ENCODE results near the gene PPP3CA.

PPP3CA gene

DNA sequence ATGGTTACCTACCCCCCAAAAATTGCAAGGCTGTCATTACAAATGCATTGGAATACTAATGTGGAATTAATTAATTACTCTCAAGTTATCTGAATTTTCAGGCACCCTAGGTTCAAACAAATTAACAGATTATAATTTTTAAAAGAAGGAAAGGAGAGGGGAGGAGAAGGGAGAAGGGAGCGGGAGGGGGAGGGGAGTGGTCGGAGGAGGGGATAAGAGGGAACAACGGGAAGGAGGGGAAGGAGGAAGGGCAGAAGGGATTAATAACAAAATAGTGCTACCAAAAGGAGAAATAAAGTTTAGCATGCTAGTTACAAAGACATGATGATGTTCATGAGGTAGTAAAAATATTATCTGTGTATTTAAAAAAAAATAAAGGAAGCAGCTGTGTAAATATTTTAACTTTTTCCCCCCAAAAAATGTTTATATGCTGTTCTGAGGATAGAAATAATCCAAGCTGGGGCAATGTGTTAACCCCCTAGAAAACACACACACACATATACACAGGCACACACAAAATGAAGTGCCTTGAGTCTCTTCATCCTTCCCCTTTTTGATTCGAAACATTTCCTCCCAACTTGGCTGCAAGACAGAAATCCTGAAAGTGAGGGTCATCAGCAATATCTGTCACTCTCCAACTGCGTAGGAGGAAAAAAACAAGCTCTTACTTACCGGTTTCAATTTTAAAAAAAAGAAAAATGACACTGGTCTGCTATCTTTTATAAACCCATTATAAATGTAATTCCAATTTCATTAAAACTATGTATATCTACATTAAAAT lies 58.8 kb downstream of the PPP3CA start:
- DNase-seq (ENCODE audit: low read depth), result no peak

DNA sequence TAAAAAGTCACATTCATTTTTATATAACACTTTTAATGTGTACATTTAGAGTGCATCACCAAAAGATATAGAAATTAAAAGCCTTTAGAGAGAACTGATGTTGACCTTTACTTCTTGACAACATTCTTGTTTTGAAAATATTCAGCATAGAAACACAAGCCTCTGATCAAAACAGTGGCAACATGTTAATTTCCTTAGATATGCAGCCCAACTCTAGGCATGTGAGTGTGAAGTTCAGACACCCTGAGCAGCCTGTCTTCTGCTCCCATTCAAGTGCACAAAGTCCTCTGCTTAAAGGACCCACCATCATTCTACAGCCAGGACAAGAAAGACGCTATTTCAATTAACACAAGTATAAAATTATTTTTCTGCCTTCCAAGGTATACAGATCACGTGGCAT lies 60.0 kb downstream of the PPP3CA start:
- no peak for DNase-seq (ENCODE audit: low read depth)

DNA sequence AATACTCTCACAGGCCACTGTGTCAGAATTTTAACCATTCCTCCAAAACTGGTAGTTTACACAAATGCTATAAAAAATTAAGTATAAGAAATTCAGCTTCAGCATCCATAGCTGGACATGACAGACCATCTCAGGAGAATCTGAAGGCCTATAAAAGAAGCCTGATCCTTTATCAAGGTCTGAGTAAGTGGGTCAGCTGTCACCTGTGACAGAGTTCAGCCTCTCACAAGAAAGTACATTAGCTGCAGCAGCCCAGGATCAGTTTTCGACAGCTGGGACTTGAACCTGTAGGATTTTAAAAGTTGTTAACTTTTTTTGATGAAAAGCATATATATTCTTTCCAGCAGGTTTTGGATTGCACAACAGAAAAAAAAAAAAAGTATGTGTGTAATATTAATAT lies 60.7 kb downstream of the PPP3CA start:
- DNase-seq (ENCODE audit: low read depth), result no peak

DNA sequence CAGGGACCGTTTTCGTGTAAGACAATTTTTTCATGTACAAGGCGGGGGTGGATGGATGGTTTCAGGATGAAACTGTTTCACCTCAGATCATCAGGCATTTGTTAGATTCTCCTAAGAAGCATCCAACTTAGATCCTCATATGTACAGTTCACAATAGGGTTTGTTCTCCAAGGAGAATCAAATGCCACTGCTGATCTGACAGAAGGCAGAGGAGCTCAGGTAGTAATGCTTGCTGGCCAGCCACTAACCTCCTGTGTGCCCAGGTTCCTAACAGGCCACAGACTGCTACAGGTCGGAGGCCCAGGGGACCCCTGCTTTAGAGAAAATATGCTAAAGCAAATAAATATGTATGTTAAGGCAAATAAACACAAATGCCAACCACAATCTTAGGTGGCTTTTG lies 61.3 kb downstream of the PPP3CA start:
- DNase-seq (ENCODE audit: low read depth), result no peak

DNA sequence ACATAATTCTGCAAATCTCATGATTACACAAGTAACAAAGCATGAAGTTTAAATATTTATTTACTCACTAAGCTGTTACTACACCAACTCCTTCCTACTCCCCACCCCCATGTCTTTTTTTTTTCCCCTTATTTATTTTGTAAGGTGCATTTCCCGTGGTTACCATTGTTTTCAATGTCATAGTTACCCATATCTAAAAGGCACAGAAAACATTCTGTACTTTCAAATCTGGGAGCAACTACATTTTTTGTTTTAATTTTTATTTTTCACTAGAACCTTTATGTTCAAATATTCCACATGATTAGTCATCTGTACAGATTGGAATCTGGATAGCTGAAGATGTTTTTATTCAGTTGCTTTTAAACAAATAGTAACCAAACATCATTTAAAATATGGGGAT lies 62.8 kb downstream of the PPP3CA start:
- peak; percentile 48 for DNase-seq (ENCODE audit: low read depth)

DNA sequence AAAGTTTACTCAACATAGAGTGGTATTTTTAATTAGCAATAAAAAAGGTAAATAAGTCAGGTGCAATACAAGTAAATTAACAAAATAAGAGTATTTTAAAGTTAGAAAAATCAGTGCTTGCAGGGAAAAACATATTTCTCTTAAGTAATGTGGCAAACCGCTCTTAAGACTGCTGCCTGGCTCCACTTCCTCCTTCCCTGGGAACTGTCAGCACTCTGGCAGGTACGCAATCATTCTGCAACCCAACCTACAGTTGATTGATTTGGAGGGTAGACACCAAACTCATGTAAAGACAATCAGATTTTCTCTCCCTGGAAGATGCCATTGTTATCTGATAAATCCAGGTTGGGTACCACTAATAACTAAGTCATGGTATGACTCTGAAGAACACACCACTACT lies 63.9 kb downstream of the PPP3CA start:
- DNase-seq (ENCODE audit: low read depth), result no peak

DNA sequence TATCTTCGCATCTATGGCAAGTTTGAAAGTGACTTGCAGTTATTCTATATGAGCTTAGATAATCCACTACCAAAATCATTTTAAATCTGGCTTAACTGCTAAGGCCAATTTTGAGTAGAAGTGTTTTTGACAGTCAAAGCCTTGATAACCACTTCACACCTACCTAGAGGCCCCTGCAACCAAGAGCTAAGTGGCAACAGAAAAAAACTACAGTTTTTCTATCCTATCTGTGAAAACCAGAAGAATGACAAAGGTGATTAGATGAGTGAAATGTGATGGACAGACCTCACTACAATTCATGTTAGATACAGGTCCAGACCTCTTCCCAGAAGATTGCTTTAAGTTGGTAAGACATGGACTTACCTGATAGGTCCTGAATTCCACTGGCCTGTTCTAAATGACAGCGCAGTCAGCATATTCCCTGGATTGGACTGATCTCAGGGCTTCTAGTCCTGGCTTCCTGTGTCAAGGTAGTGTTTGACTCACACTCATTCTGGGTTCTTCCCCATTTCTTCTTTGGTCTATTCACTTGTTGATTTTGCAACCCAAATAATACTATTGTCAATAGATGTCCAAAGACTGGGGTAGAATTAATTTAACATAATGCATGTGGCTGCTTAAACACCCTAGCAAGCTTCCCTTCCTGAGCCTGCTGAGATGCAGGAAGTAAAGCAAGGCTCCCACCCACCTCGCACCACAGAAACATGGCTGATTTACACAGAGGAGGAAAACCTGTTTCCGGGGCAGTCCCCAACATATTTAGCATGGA lies 65.1 kb downstream of the PPP3CA start:
- DNase-seq (ENCODE audit: low read depth), result no peak

DNA sequence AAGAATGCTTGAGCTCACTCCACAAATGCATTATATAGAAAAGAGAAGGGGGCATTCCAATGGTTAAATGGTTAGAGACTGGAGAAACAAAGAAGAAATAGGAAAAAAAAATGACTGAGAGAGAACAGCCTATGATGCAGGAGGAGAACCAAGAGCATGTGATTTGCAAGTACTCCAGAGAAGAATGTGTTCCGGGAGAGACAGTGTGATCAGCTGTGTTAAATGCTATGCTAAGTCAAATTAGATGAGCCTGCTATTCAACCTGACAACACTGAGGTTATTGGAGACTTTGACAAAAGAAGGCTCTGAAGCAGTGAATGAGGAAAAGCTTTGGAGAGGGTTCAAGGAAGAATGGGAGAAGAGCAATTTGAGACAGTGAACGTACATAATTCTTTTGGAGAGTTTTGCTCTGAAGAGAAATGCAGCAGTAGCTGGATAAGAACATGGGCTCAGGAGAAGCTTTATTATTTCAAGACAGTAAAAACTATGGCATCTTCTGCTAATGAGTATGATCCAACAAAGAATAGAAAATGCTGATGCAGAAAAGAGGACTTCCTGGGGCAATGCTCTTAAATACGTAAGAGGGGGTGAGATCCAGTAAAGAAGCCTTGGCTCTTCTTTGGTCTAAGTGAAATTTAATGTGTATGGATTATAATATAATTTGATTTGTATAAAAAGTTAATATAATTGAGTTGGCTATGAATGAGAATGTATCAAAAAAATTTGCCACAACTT lies 66.3 kb downstream of the PPP3CA start:
- DNase-seq (ENCODE audit: low read depth), result no peak

DNA sequence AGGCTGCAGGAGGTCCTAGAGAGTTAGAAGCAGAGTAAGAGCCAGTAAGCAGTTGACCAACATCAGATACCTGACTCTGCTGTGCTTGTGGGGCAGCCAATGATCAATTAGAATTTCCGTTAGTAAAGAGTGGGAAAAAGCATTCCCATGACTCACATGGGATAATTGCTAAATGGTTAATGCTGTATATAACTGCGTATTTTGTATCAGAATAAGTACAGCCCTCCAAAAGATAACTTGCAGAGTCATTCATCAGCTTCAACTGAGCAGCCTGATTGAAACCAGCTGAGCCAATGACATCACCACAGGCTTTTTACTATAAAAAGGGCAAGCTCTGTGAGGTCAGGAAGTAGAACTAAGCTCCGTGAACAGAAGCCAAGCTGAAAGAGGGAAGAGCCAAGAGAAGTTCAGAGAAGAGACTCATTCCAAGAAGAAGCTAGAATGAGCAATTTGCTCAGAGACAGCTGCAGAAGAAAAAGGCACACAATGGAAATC lies 67.9 kb downstream of the PPP3CA start:
- peak; percentile 98 for DNase-seq (ENCODE audit: low read depth)

DNA sequence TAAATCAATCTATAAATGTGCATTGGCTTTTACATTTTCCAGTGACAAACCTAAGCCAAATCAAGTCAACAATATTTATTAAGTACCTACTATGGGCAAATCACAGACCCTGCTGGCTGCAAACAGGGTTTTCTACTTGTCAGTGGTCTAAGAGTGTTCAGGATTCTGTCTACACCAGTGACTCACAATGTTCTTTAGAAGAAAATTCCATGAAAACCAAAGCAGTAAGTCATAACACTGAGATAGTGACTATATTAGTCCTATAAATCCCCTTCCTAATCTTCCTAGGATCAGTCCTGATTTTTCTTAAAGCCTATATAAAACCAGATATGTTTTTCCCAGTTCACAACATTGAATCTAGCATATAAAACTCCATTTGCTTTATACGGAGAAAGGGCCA lies 69.7 kb downstream of the PPP3CA start:
- peak; percentile 13 for DNase-seq (ENCODE audit: low read depth)

DNA sequence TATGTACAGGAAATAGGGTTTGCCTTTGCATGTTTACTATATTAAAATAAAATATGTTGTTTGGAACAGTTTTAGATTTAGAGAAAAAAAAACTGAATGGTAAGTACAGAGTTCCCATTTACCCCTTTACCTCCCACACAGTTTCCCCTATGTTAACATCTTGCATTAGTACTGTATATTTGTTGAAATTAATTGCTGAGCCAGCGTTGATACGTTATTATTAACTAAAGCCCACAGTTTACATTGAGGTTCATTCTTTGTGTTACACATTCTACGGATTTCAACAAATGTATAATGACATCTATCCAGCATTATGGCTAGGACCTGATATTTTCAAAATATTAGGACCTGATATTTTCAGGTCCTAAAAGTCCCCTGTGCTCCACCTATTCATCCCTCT lies 70.7 kb downstream of the PPP3CA start:
- DNase-seq (ENCODE audit: low read depth), result no peak

DNA sequence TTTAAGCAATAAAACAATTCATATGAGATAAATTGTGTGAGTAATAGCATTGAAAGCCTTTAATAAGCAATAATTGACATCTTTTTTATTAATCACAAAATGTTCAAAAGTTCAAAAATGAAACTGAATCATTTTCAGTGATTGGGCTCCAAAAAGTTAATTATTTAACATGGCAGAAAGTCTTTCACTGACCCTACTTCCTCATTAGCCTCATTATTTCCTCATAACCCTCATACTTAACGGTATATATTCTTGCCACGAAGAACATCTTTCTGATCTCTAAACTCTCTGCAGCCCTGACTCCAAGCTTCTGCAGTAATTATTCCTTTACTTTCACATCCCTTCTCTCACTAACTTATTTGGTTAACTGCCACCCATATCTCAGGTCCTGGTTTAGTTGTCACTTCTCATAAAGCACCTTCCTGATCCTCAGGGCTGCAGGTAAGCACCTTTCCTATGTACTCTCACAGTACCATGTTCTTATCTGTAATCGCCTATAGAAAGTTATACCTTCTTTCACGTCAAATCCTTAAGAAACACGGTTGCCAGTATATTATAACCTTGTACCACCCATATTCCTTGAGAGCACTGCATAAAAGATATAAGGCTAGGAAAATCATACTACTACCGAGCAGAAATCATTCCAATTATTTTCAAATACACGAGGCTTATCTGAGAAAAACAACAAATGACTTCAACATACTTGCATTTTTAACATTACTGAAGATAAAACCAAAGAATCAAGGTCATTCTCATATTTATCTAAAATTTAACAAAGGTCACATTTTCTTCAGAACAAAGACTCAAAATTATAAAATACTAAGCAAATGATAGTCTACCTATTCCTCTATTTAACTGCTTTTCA lies 72.2 kb downstream of the PPP3CA start:
- DNase-seq (ENCODE audit: low read depth), result no peak

DNA sequence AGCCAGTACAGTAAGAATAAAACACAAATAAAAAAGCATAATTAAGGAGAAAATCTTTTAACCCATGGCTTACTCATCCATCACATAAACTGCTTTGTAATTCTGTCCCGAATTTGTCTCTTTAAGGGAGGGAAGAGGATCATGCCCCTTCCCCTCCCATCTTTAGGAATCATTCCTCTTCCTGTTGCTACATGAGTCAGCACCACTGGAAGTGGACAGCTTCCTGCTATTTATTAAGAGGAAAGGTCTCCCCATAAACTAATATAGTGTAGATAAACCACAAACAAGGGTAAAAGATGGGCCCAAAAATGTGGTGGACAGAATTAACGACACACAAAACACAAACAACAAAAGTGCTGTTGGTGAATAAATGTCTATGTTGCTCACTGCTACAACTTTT lies 75.8 kb downstream of the PPP3CA start:
- DNase-seq (ENCODE audit: low read depth), result no peak

DNA sequence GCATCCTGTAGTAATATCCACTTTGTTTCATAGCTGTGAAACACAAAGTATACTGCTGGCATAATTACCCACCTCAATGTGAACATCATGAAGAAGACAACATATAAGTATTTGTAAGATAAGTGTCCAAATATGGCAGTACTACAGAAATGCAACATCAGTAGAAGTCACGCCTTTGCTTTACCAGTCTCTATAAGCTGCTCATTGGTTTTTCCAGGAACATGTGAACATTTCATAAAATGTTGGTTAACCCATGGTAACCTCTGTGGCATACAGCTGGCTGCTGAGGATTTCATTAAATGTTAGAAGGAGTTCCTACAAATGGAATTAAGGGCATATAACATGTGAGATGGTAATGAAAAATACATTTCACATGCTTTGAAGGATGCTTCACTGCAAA lies 77.6 kb downstream of the PPP3CA start:
- DNase-seq (ENCODE audit: low read depth), result no peak

DNA sequence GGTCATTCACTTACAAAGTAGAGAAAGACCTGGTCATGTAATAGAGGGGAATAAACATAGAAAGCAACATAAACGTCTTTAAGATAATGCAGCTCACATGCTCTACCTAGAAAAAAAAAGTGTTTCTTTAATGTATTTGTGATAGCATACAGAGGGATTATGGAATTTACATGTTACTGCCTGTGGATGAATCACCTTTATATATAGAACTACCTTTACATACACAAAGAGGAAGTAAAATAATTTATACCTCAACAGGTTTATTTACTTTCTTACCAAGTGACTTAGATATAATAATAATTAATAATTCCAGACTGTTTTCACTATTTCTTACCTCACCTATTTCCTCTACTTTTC lies 81.5 kb downstream of the PPP3CA start:
- no peak for DNase-seq (ENCODE audit: low read depth)

DNA sequence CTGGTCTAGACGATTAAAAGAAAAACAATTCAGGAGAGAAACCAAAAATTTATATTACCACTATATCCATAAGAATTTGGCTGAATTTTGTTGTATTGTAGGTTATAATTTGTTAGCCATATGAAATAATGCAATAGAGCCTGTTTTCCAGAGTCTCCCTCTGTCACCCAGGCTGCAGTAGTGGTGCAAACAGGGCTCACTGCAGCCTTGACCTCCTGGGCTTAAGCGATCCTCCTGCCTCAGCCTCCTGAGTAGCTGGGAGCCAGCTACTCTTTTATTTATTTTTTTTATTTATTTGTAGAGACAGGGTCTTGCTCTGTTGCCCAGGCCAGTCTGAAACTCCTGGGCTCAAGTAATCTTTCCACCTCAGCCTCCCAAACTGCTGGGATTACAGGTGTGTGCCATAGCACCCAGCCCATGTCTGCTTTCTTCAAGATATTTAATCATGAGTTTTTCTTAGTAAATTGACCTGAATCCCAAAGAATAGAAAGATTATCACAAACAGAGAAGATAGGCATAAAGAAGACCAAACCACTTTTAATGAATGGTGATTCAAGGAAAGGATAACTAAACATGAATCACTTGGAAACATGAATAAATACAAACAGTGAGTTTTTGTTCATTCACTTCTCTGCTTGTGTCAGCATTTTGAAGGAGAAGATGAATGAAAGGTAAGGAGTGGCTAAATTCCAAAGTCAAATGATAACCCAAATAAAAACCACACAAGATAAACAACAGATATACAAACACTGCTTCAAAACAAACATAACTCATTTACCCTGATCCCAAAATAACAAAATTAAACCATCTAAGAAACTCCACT lies 82.1 kb downstream of the PPP3CA start:
- DNase-seq (ENCODE audit: low read depth), result no peak

DNA sequence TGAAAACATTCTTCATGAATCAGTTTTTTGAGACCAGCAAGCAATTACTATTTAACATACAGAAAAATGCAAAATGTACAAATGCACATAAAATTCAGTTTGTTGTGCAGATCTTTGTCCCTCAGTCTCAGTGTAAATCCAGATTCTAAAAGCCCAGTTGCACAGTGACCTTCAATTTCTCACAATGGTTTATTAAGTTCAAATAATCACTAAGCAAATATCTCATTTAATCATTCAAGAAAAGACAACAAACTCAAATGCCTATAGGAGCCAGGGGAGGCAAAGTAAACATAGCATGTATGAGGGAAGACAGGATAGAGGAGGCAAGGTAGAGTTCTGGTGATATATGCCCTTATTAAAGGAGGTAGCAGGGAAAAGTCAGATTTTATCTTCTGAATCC lies 82.8 kb downstream of the PPP3CA start:
- no peak for DNase-seq (ENCODE audit: low read depth)

DNA sequence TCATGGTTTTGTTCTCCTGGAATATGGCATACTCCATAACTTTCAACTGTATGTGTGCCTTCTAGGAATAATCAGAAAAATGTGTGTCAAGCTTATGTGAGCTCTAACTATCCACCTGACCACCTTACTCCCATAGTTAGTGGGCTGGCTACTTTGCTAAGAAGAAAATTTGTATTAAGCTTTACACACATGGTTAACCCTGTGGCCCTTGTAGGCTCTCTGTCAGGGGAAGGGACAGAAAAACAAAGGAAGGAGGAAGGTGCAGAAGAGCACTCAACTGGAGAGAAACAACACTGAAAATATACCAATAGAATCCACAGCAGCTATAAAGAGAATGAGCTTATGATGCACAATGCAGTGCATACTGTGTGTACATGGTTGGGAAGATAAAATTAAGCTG lies 84.6 kb downstream of the PPP3CA start:
- no peak for DNase-seq (ENCODE audit: low read depth)

DNA sequence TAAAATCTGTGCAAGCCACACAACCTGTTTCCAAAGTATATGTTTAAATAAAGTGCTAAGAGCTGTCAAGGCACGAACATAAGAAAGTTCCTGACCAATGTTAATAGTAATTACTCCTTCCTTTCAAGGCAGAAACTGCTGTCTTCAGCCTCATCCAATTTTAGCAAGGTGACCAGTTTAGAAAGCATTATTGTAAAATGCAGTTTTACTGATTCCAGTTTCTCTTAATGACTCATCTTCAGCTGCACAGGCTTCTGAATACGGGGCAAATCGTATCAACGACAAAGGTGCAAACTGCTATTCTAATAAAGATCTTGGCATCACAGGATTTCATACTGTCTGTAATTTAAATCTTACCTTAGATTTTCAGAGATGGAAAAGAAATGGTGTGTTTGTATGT lies 87.5 kb downstream of the PPP3CA start:
- no peak for DNase-seq (ENCODE audit: low read depth)

DNA sequence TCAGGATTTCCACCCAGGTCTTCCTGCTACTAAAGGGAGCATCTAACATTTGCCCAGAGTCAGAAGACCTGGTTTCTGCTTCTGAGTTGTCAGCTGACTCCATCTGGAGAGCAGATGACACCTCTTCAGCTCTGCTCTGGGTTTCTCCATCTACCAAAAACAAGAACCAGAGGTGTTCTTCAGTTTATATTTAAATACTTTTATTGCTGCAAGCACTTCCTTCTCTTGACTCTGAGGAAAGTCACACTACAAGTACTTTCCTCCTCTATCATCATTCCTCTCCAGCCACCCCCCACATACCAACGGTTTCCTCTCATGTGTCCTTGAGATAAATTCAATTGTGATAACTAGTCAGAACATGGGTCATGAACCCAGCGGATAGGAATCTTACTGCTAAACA lies 88.4 kb downstream of the PPP3CA start:
- DNase-seq (ENCODE audit: low read depth), result no peak

DNA sequence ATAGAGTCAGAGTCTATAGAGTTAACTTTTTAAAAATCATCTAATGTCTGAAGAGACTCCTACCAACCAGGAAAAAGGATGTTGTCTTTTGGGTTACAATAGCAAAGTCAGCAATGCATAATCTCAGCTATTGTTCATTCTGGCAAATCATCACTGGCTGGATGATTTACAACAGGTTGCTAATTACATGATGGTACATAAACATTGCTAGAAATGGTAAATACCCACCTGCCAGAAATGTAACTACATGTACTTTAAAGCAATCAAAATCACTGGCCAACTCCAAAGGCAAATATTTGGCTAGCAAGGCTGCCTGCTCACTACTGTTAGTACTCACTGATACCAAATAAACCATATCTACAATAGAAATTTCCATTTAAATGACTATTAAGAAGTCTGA lies 91.1 kb downstream of the PPP3CA start:
- DNase-seq (ENCODE audit: low read depth), result no peak
